CD14-positive monocyte (primary cell): ENCODE results near the gene BTAF1. TPM values are rescaled to one million over a fixed set of nuclear protein-coding genes. Genes with fewer than 3 reads are reported as not detected.

ENCODE experiments used
- DNase-seq, 3 donors: peaks; one replicate each; pipeline ENCODE4 v3.0.0-alpha.2; 2011 to 2022
- H2AFZ ChIP-seq: 2 replicates; pipeline ENCODE4 v1.6.0; 2012; ENCODE audit warnings: mild to moderate bottlenecking, low read depth, low read length, inconsistent platforms; ENCODE audit not compliant: insufficient read depth, poor library complexity, severe bottlenecking
- H3K27ac ChIP-seq, 2 donors: 1 replicate in 1 of 2; 2 replicates in 1 of 2; pipeline ENCODE4 v1.5.1; 2012 to 2013; ENCODE audit warnings: low read length in 2 of 2, control low read depth in 1 of 2, inconsistent platforms in 1 of 2, low read depth in 1 of 2, mild to moderate bottlenecking in 1 of 2
- H3K27me3 ChIP-seq, 2 donors: one replicate each; pipeline versions ENCODE4 v1.6.0 to v1.6.1; 2011 to 2013; ENCODE audit warnings: low read length in 2 of 2; ENCODE audit not compliant: control insufficient read depth in 2 of 2, insufficient read depth in 2 of 2
- H3K36me3 ChIP-seq, 2 donors: replicated peaks in 1 of 2; 1 replicate in 1 of 2; 2 replicates in 1 of 2; pipeline versions ENCODE4 v1.5.1 to v1.6.1; 2012 to 2013; ENCODE audit warnings: low read length in 2 of 2, control low read depth in 1 of 2, inconsistent platforms in 1 of 2, mild to moderate bottlenecking in 1 of 2; ENCODE audit not compliant: insufficient read depth in 2 of 2, control insufficient read depth in 1 of 2
- H3K4me1 ChIP-seq, 2 donors: 1 replicate in 1 of 2; 2 replicates in 1 of 2; pipeline versions ENCODE4 v1.5.1 to v1.6.1; 2012 to 2013; ENCODE audit warnings: low read length in 2 of 2, control low read depth in 1 of 2, inconsistent platforms in 1 of 2, mild to moderate bottlenecking in 1 of 2, moderate library complexity in 1 of 2; ENCODE audit not compliant: insufficient read depth in 2 of 2, control insufficient read depth in 1 of 2
- H3K4me2 ChIP-seq: replicated peaks from 2 replicates; pipeline ENCODE3; 2012; ENCODE audit warnings: low read length, moderate library complexity, mild to moderate bottlenecking; ENCODE audit not compliant: poor library complexity, severe bottlenecking; ENCODE audit errors: extremely low read depth
- H3K4me3 ChIP-seq, 3 experiments: fragments of 200-600 bp in 1 of 3; sonication (generic) in 1 of 3; replicated peaks in 1 of 3; 1 replicate in 2 of 3; 2 replicates in 1 of 3; pipeline ENCODE4 v1.5.1; 2011 to 2013; ENCODE audit warnings: low read length in 3 of 3, mild to moderate bottlenecking in 3 of 3, control low read depth in 2 of 3, low read depth in 2 of 3, inconsistent platforms in 1 of 3, moderate library complexity in 1 of 3
- H3K79me2 ChIP-seq: 2 replicates; pipeline ENCODE4 v1.6.0; 2012; ENCODE audit warnings: mild to moderate bottlenecking, control low read depth, inconsistent platforms, low read length, moderate library complexity; ENCODE audit not compliant: insufficient read depth
- H3K9ac ChIP-seq: 2 replicates; pipeline ENCODE4 v1.6.0; 2017; ENCODE audit warnings: low read length, mild to moderate bottlenecking; ENCODE audit not compliant: insufficient read depth, poor library complexity, severe bottlenecking
- H3K9me3 ChIP-seq, 2 donors: replicated peaks in 1 of 2; 1 replicate in 1 of 2; 2 replicates in 1 of 2; pipeline versions ENCODE4 v1.5.1 to v1.6.1; 2012 to 2013; ENCODE audit warnings: low read length in 2 of 2, control low read depth in 1 of 2; ENCODE audit not compliant: control insufficient read depth in 1 of 2, insufficient read depth in 1 of 2
- H4K20me1 ChIP-seq: 2 replicates; pipeline ENCODE4 v1.6.0; 2012; ENCODE audit warnings: mild to moderate bottlenecking, low read length, control low read depth, moderate library complexity; ENCODE audit not compliant: insufficient read depth
- H3K27ac Mint-ChIP-seq, 7 donors: one replicate each; pipeline ENCODE4 v1.8.0; 2020; ENCODE audit warnings: mild to moderate bottlenecking in 7 of 7, mixed read lengths in 7 of 7, moderate library complexity in 6 of 7, inconsistent platforms in 2 of 7
- H3K27me3 Mint-ChIP-seq, 3 donors: one replicate each; pipeline ENCODE4 v1.8.0; 2021 to 2022; ENCODE audit warnings: low read depth in 3 of 3, mild to moderate bottlenecking in 3 of 3, mixed read lengths in 3 of 3, moderate library complexity in 3 of 3, inconsistent platforms in 1 of 3
- H3K36me3 Mint-ChIP-seq, 2 donors: one replicate each; pipeline ENCODE4 v1.8.0; 2020; ENCODE audit warnings: mixed read lengths in 2 of 2, inconsistent platforms in 1 of 2, mild to moderate bottlenecking in 1 of 2
- H3K4me1 Mint-ChIP-seq: one replicate; pipeline ENCODE4 v1.8.0; 2020; ENCODE audit warnings: mild to moderate bottlenecking, mixed read lengths
- H3K4me3 Mint-ChIP-seq, 2 donors: one replicate each; pipeline ENCODE4 v1.8.0; 2020; ENCODE audit warnings: mild to moderate bottlenecking in 2 of 2, mixed read lengths in 2 of 2, moderate library complexity in 1 of 2
- H3K9me3 Mint-ChIP-seq, 7 donors: one replicate each; pipeline ENCODE4 v1.8.0; 2020 to 2022; ENCODE audit warnings: mixed read lengths in 7 of 7, mild to moderate bottlenecking in 6 of 7, moderate library complexity in 6 of 7, inconsistent platforms in 2 of 7
- CTCF ChIP-seq: fragments of 200-600 bp; IDR thresholded peaks from one replicate; pipeline ENCODE4 v1.8.0; 2022; ENCODE audit warnings: antibody characterized with exemption, mild to moderate bottlenecking
- WGBS: methylation state at CpG from one replicate; pipeline ENCODE4 v1.1.5; 2013; ENCODE audit warnings: missing lambda C conversion rate; ENCODE audit not compliant: insufficient coverage; 5-methylcytosine and 5-hydroxymethylcytosine counted together
- intact Hi-C, 2 donors: fragments of 100-400 bp; cut with micrococcal nuclease; formaldehyde crosslinking; loops; one replicate each; pipeline versions ENCODE4 v1.15.0 to v1.15.1; 2023
- polyA plus RNA-seq, 3 donors: library from polyadenylated mRNA; depleted of rRNA in 1 of 3; unstranded in 2 of 3; stranded (reverse) in 1 of 3; fragments of 300-500 nt in 2 of 3; fragments of >200 nt in 1 of 3; fragmentation: Illumina TruSeq in 2 of 3; gene quantifications; 1 replicate in 2 of 3; 2 replicates in 1 of 3; pipeline ENCODE4 v1.2.3, GENCODE V29; 2012 to 2021

Gene BTAF1
- polyA plus RNA-seq, 3 donors, result 3.7 to 59.8 (median 5.1) TPM

- Histone ChIP-seq H3K9me3 (no peaks in the 10 kb centered on the region), H3K79me2 (no peaks in the 10 kb centered on the region), H3K36me3 (peaks cover 0 to 20% of the 10 kb centered on the region in 2 donors), H3K4me3 (no peak overlapping the region), H3K27me3 (no peaks in the 10 kb centered on the region), H3K9ac (no peak overlapping the region), H4K20me1 (no peaks in the 10 kb centered on the region), H3K27ac (no peak overlapping the region), H2AFZ (no peak overlapping the region), H3K4me2 (no peak overlapping the region), H3K4me1 (no peaks in the 10 kb centered on the region)
- Mint-ChIP-seq H3K4me3 (no peak overlapping the region), H3K9me3 (peaks cover 0 to 1% (median 0%) of the 10 kb centered on the region in 7 donors), H3K27me3 (peaks cover 0 to 1% (median 0%) of the 10 kb centered on the region in 3 donors), H3K27ac (no peak overlapping the region), H3K36me3 (peaks cover 9 to 27% of the 10 kb centered on the region in 2 donors), H3K4me1 (no peaks in the 10 kb centered on the region)
- intact Hi-C loops, result no loop called here
- no peak for TF ChIP-seq CTCF
- WGBS, result no CpG with 5 or more reads among the region's 1 CpG
- no peak for DNase-seq
Measured at GRCh38 chr10:92068900-92069299, 145.3 kb downstream of the BTAF1 start.

- Histone ChIP-seq H3K9ac (no peak overlapping the region), H3K79me2 (no peaks in the 10 kb centered on the region), H3K27me3 (no peaks in the 10 kb centered on the region), H3K27ac (no peak overlapping the region), H3K4me1 (no peaks in the 10 kb centered on the region), H3K9me3 (no peaks in the 10 kb centered on the region), H2AFZ (no peak overlapping the region), H3K4me3 (no peak overlapping the region), H3K36me3 (peaks cover 24 to 54% of the 10 kb centered on the region in 2 donors), H3K4me2 (no peak overlapping the region), H4K20me1 (no peaks in the 10 kb centered on the region)
- Mint-ChIP-seq H3K36me3 (peaks cover 31 to 44% of the 10 kb centered on the region in 2 donors), H3K9me3 (no peaks in the 10 kb centered on the region), H3K4me1 (peaks cover 2% of the 10 kb centered on the region), H3K27ac (no peak overlapping the region), H3K27me3 (peaks cover 0 to 1% (median 0%) of the 10 kb centered on the region in 3 donors), H3K4me3 (no peak overlapping the region)
- TF ChIP-seq CTCF, result peak; percentile 17
- DNase-seq, result no peak
- intact Hi-C loops, result no loop called here
- WGBS, result 88% methylated on average over 3 of the region's 6 CpGs
Measured at GRCh38 chr10:92074126-92074887, 150.7 kb downstream of the BTAF1 start.
